Subcutaneous abdominal adipose tissue (tissue), 5 donors: ENCODE measurements around the gene IFI30.
"Not testable (repeated sequence)": the region's sequence is repeated elsewhere in the genome, so short reads cannot be mapped to it uniquely, and the experiment has no call there.

Source experiments
- H3K27ac ChIP-seq: one replicate; pipeline ENCODE4 v1.7.0; 2013; ENCODE audit warnings: low read depth, mild to moderate bottlenecking, inconsistent platforms, low read length, moderate library complexity
- H3K27me3 ChIP-seq, 5 donors: one replicate each; pipeline ENCODE4 v1.7.0; 2013; ENCODE audit warnings: low read length in 5 of 5, inconsistent platforms in 1 of 5; ENCODE audit not compliant: control insufficient read depth in 5 of 5, insufficient read depth in 4 of 5
- H3K36me3 ChIP-seq, 5 donors: one replicate each; pipeline ENCODE4 v1.7.0; 2013; ENCODE audit warnings: low read length in 5 of 5; ENCODE audit not compliant: control insufficient read depth in 5 of 5, insufficient read depth in 5 of 5
- H3K4me1 ChIP-seq, 5 donors: one replicate each; pipeline ENCODE4 v1.7.0; 2013; ENCODE audit warnings: low read length in 5 of 5, mild to moderate bottlenecking in 3 of 5, moderate library complexity in 1 of 5; ENCODE audit not compliant: control insufficient read depth in 5 of 5, insufficient read depth in 5 of 5
- H3K4me3 ChIP-seq, 5 donors: one replicate each; pipeline ENCODE4 v1.7.0; 2013; ENCODE audit warnings: low read length in 5 of 5, low read depth in 1 of 5
- H3K9ac ChIP-seq, 5 donors: one replicate each; pipeline ENCODE4 v1.7.0; 2013; ENCODE audit warnings: low read length in 5 of 5, mild to moderate bottlenecking in 4 of 5, moderate library complexity in 3 of 5
- H3K9me3 ChIP-seq, 5 donors: one replicate each; pipeline ENCODE4 v1.7.0; 2013; ENCODE audit warnings: low read length in 5 of 5; ENCODE audit not compliant: control insufficient read depth in 5 of 5
- donor health status: healthy.
- donor health status: healthy.
- donor health status: healthy.
- donor health status: healthy.
- donor health status: healthy.

The IFI30 gene

DNA sequence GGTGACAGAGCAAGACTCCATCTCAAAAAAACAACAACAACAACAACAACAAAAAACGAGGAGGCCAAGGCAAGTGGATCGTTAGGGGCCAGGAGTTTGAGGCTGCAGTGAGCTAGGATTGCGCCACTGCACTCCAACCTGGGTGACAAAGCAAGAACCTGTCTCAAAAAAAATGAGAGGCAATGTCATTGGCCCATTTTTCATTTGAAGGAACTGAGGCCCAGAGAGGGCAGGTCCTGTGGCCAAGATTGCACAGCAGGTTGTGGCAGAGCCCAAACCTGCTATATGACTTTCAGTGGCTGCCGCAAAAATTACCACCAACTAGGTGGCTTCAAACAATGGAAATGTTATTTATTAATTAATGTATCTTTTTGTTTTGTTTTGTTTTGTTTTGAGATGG, 15.1 kb upstream of the IFI30 start:
- Histone ChIP-seq H3K27ac (no peak overlapping the region), H3K9me3 (no peaks in the 10 kb centered on the region), H3K27me3 (no peaks in the 10 kb centered on the region), H3K4me1 (peaks cover 8 to 47% (median 39%) of the 10 kb centered on the region in 5 donors), H3K4me3 (no peak overlapping the region), H3K36me3 (peaks cover 0 to 22% (median 16%) of the 10 kb centered on the region in 5 donors), H3K9ac (no peak overlapping the region)

DNA sequence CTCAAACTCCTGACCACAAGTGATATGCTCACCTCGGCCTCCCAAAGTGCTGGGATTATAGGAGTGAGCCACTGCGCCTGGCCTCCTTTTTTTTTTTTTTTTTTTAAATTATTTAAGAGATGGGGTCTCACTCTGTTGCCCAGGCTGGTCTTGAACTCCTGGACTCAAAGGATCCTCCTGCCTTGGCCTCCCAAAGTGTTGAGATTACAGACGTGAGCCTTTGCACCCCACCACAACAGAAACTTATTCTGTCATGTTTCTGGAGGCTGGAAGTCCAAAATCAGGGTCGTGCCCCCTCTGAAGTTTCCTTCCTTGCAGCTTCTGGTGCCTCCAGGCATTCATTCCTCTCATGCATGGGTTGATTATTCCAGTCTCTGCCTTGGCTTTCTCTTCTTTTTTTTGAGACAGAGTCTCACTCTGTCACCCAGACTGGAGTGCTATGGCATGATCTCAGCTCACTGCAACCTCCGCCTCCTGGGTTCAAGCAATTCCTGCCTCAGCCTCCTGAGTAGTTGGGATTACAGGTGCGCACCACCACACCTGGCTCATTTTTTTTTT, 14.5 kb upstream of the IFI30 start:
- H3K27ac ChIP-seq, H3K27me3 ChIP-seq, H3K9me3 ChIP-seq, H3K4me3 ChIP-seq, H3K9ac ChIP-seq: not testable (repeated sequence)
- H3K4me1 ChIP-seq: peaks cover 8 to 41% (median 32%) of the 10 kb centered on the region in 5 donors
- H3K36me3 ChIP-seq: peaks cover 0 to 23% (median 18%) of the 10 kb centered on the region in 5 donors

GRCh38 chr19:18159810-18160209, 13.8 kb upstream of the IFI30 start:
- no peak overlapping the region for H3K27ac ChIP-seq
- H3K9ac ChIP-seq: no peak overlapping the region
- H3K4me1 ChIP-seq: peaks cover 8 to 36% (median 28%) of the 10 kb centered on the region in 5 donors
- peaks cover 0 to 23% (median 18%) of the 10 kb centered on the region in 5 donors for H3K36me3 ChIP-seq
- H3K27me3 ChIP-seq: no peaks in the 10 kb centered on the region
- H3K4me3 ChIP-seq: no peak overlapping the region
- H3K9me3 ChIP-seq: no peaks in the 10 kb centered on the region

DNA sequence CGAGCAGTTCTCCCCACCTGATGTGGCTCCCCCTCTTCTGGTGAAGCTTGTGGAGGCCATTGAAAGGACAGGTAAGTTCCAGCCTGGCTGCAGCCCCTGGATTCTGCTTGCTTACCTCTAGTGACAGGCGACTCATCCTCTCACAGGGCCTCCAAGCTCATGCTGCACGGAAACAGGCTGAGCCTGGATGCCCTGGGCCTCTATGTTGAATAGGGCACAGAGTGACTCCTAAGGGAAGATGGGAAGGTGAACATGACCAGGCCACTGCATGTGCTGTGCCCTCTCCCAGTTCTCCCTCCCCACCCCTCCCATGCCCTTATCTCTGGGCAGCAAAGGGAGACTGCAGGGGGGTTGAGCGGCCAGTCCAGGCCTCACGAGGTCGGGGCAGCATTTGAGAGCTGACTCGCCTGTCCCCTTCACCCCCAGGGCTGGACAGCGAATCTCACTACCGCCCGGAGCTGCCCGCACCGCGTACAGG, 13.1 kb upstream of the IFI30 start:
- Histone ChIP-seq H3K4me1 (peaks cover 8 to 32% (median 28%) of the 10 kb centered on the region in 5 donors), H3K9ac (peak overlapping the region in 4 of 5 donors; percentile 56 to 76 (median 66)), H3K9me3 (no peaks in the 10 kb centered on the region), H3K27me3 (no peaks in the 10 kb centered on the region), H3K36me3 (peaks cover 0 to 23% (median 20%) of the 10 kb centered on the region in 5 donors), H3K4me3 (peak overlapping the region in 4 of 5 donors; percentile 36 to 56 (median 52)), H3K27ac (peak overlapping the region; percentile 23)

DNA sequence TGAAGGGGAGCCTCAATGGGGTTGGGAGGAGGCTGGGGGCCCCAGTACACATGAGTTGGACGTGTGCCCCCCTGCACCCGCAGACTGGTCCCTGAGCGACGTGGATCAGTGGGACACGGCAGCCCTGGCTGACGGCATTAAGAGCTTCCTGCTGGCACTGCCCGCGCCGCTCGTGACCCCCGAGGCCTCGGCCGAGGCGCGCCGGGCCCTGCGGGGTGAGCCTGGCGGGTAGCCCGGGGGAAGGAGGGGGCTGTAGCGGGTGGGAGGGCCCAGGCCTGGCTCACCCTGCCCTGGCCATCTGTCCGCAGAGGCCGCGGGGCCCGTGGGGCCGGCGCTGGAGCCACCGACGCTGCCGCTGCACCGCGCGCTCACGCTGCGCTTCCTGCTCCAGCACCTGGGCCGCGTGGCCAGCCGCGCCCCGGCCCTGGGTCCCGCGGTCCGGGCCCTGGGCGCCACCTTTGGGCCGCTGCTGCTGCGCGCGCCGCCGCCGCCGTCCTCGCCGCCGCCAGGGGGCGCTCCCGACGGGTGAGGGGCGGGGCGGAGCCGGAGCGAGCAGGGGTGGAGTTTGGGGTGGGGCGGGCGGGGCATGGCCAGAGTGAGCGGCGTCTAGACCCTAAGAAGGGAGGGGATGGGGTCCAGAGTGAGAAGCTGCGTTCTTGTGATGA, 12.5 kb upstream of the IFI30 start:
- peak overlapping the region in 4 of 5 donors; percentile 56 to 76 (median 66) for H3K9ac ChIP-seq
- H3K4me3 ChIP-seq: peak overlapping the region; percentile 50 to 81 (median 69)
- no peaks in the 10 kb centered on the region for H3K9me3 ChIP-seq
- peak overlapping the region; percentile 23 for H3K27ac ChIP-seq
- peaks cover 0 to 25% (median 23%) of the 10 kb centered on the region in 5 donors for H3K36me3 ChIP-seq
- no peaks in the 10 kb centered on the region for H3K27me3 ChIP-seq
- peaks cover 8 to 31% (median 28%) of the 10 kb centered on the region in 5 donors for H3K4me1 ChIP-seq

DNA sequence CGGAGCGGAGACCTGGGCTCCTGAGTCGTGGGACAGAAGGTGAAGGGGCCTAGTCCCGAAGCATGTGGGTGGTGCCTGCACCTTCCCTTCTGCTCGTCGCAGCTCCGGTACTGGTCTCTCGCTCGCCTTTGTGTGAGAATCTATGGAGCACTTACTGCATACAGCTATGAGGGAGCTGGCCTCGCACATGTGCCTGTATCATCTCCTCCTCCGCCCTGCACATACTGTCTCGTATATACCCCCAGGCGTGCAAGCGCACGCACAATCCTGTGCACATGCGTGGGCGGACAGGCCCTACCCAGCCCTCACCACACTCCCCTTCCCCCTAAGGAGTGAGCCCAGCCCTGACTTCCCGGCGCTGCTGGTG, 12.0 kb upstream of the IFI30 start:
- Histone ChIP-seq H3K4me3 (peak overlapping the region; percentile 45 to 81 (median 69)), H3K36me3 (peaks cover 0 to 27% (median 23%) of the 10 kb centered on the region in 5 donors), H3K27ac (no peak overlapping the region)

DNA sequence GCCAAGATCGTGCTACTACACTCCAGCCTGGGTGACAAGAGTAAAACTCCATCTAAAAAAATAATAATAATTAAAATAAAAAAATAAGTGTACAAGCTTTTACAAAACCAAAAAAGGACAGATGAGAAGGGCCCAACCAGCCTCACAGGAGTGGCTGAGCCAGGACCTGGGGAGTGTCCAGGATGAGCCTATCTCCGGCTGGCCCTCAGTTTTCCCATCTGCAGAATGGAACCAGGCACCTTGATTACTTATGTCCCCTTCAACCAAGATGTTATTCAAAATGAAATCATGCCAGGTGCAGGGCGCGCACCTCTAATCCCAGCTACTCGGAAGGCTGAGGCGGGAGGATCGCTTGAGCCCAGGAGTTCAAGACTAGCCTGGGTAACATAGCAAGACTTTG, 9.5 kb upstream of the IFI30 start:
- Histone ChIP-seq H3K9me3 (no peaks in the 10 kb centered on the region), H3K4me1 (peaks cover 3 to 16% (median 14%) of the 10 kb centered on the region in 5 donors), H3K9ac (no peak overlapping the region), H3K27me3 (no peaks in the 10 kb centered on the region), H3K27ac (no peak overlapping the region), H3K4me3 (no peak overlapping the region), H3K36me3 (peaks cover 0 to 47% (median 37%) of the 10 kb centered on the region in 5 donors)

More for the DNA sequence above, 12.0 kb upstream of the IFI30 start:
- peaks cover 7 to 26% (median 24%) of the 10 kb centered on the region in 5 donors for H3K4me1 ChIP-seq
- no peaks in the 10 kb centered on the region for H3K9me3 ChIP-seq
- H3K9ac ChIP-seq: peak overlapping the region in 2 of 5 donors; percentile 26 to 62
- no peaks in the 10 kb centered on the region for H3K27me3 ChIP-seq

DNA sequence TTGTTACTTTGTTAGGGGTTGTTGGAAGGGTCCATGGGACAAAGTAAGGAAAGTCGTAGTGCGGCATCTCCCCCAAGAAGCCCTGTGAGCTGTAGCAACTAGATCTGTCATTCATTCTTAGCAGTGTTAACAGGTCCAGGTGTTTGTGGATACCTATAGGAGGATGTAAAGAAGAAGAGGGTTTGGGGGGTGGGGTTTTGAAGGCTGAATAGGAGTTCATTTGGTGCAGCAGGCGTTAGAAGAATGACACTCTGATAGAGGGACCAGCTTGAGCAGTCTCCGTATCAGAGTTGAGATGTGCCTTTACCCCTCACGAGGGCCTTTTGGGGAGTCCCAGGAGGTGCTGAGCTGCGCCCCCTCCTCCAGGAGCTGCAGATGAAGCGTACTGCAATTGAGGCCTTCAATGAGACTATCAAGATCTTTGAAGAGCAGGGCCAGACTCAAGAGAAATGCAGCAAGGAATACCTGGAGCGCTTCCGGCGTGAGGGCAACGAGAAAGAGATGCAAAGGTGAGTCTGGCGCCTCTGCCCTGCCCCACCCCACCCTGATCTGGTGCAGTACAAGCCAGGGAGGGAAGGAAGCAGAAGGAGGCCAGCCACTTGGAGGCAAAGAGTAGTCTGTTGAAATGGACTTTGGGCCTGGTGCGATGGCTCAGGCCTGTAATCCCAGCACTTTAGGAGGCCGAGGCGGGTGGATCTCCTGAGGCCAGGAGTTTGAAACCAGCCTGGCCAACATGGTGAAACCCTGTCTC, 7.6 kb upstream of the IFI30 start:
- Histone ChIP-seq H3K9ac (no peak overlapping the region), H3K27ac (no peak overlapping the region), H3K9me3 (no peaks in the 10 kb centered on the region), H3K27me3 (no peaks in the 10 kb centered on the region), H3K4me3 (no peak overlapping the region), H3K36me3 (peaks cover 0 to 52% (median 40%) of the 10 kb centered on the region in 5 donors), H3K4me1 (peaks cover 3 to 20% (median 16%) of the 10 kb centered on the region in 5 donors)

- Histone ChIP-seq H3K36me3 (peaks cover 0 to 51% (median 40%) of the 10 kb centered on the region in 5 donors), H3K4me1 (peaks cover 2 to 22% (median 15%) of the 10 kb centered on the region in 5 donors), H3K27me3 (no peaks in the 10 kb centered on the region), H3K4me3 (no peak overlapping the region), H3K9ac (no peak overlapping the region), H3K27ac (no peak overlapping the region), H3K9me3 (no peaks in the 10 kb centered on the region)
Measured at GRCh38 chr19:18167011-18167410, 6.6 kb upstream of the IFI30 start.
